HG02973 (cell line): ENCODE measurements around the gene TRPM2.
"Not testable (repeated sequence)": the region's sequence is repeated elsewhere in the genome, so short reads cannot be mapped to it uniquely, and the experiment has no call there.

Experiments
- ATAC-seq: cut with Tn5 transposase; IDR thresholded peaks from one replicate; pipeline ENCODE4 v1.9.1; 2021; ENCODE audit warnings: moderate library complexity; ENCODE audit not compliant: unreplicated experiment

The TRPM2 gene

GRCh38 chr21:44333509-44334328, 19.7 kb upstream of the TRPM2 start:
- no peak for ATAC-seq

DNA sequence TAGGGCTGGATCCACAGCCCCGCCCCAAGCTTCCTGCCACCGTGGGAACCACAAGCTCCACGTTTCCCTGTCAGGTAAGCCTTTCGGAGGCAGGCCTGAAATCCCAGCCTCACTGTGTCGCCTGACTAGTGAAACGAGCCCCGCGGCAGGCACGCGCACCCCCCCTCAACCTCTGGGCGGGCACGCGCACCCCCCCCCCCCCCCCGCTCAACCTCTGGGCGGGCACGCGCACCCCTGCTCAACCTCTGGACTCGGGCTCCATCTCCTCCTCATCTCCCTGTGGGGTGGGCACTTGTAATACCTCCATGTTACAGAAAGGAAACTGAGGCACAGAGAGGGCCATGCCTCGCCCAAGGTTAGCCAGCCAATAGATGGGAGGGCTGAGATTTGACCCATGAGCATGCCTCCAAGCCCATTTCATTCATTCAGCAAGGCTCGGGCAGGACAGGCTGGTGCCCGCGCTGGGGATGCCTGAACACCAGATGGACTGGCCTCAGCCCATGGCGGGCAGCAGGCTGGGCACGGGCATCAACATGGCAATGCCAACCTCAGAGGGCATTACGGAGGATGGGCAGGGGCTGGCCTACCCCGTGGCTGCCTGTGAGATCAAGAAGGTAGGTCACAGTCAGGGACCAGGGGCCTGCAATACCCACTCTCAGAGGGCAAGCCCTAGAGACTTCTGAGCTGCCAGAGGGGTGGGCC, 18.9 kb upstream of the TRPM2 start:
- no peak for ATAC-seq

DNA sequence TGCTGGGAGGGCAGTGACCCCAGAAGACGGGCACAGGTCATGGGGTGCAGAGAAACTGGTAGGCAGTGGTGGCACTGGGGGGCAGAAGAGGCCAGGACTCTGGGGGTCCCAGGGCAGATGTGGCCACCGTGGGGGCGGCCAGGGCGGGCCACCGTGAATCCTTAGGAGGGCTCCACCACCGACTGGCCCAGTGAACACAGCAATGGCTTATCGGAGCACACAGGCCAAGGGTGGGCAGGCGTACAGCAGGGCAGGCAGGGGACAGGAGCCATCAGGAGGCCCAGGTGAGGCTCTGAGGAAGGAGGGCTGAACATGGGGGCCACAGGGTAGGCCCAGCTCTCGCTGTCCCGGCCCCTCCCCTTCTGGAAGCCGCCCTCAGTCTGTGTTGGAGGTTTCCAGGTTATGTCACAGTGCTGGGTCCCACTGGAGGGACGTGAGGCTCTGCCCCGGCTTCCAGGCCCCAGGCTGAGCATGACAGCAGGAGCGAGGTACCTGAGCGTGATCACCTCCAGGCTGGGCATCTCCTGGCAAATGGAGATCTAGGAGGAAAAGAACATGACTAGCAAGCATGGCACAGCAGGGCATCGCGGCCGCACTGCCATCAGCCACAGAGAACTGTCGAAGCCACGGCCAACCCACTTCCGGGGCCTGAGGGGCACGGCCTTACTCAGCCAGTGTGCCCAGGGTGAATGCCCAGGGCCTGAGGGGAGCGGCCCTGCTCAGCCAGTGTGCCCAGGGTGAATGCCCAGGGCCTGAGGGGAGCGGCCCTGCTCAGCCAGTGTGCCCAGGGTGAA, 18.0 kb upstream of the TRPM2 start:
- ATAC-seq: no peak

DNA sequence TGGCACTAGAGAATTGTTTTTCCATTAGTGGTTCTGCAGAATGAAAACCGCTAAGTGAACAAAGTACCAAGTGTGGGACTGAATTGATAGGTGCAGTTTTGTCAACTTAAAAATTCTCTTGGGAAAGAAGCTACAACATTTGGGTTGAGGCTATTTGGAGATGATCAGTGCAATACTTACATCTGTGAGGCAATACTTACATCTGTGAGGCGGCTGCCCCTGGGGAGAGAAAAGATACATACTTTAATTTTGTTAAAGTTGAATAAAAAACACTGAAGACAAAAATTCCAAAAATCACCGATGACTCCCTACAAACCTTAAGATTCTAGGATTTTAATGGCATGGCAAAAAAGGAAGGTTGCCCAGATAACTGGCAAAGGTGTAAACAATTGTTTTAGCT, 16.0 kb upstream of the TRPM2 start:
- ATAC-seq: no peak

GRCh38 chr21:44337941-44338895, 15.2 kb upstream of the TRPM2 start:
- no peak for ATAC-seq

DNA sequence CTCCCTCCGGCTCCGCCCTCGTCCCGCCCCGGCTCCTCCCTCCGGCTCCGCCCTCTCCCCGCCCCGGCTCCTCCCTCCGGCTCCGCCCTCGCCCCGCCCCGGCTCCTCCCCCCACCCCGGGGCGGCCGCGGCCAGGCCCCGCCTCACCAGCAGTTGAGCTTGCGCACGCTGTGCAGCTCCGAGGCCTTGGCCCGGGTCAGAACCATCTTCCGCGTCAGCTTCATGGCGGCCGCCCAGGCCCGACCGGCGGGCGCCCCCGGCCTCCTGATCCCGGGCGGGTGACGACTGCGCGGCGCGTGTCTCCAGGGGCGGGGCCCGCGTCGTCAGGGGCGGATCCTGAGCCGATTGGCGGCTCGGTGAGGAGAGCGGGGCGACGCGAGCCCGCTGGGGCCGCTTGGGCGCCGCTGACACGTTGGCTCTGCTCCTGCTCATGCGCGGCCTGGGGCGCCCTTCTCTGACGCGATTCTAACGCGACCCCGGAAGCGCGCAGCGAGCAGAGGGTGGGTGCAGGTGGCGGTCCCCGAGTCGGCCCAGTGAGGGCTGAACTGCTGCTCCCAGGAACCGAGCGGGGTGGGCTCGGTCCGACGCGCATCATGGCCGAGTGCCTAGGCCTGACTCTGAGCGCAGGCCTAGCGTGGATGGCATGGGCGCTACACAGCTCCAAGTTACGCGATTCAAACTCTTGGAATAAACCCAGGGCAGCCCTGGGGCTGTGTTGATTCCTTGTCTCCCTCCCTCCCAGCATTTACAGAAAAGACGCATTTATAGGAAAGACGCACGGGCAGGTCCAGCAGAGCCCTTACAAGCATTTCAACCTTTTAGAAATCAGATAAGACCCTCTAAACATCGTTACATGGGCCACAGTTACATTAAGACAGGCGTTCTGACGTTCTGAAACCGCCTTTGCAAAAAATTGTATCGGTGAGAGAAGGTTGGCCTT, 14.2 kb upstream of the TRPM2 start, which contains the start of gene CFAP410:
CFAP410 (minus strand) TSS at position 420 of the 940 bp plus-strand sequence; CDS start at position 224, 196 bp downstream.
- ATAC-seq: peak; percentile 77

- ATAC-seq: not testable (repeated sequence)
Measured at GRCh38 chr21:44341726-44342458, 11.5 kb upstream of the TRPM2 start.

- ATAC-seq: not testable (repeated sequence)
Measured at GRCh38 chr21:44342981-44343380, 10.4 kb upstream of the TRPM2 start.

- no peak for ATAC-seq
Measured at GRCh38 chr21:44344541-44345183, 8.8 kb upstream of the TRPM2 start.

DNA sequence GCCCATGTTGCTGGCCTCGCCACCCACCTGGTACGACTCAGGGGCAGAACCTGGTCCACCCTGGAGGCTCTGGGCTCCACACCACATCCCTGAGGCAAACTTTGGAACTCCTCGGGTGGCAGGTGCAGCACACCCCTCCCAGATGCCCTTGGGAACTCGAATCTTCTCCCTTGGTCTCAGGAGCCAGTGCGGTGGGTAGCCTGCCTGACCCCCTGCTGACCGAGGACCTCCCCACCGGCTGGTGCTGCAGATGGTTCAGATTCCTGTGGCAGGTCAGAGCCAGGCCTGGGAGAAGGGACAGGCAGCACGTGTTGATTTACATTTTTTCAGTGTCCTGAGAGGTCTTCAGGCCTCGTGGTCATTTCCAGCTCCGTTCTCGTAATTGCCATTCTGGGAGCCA, 7.9 kb upstream of the TRPM2 start:
- ATAC-seq: no peak

DNA sequence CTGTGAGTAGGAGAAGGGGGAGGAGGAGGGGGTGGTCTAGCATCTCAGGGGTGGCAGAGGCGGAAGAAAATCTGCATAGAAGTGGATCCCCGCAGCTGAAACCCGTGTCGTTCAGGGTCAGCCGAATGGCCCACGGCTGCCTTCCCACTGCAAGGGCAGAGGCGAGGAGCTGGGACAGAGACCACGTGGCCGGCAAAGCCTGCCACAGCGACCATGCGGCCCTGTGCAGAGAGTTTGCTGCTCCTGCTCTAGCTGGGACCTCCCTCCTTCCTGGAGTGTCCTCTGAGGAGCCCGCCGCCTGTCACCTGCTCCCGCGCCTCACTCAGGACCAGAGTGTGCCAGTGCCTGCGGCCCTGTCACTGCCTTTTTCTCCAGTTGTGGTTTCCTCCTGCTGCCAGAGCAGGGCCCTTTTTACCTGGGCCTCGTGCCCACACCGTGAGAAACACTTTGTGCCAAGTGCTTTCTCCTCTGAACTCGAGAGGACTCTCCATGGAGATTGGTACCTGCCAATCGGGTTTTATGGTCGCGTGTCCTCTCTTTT, 5.4 kb upstream of the TRPM2 start:
- no peak for ATAC-seq

DNA sequence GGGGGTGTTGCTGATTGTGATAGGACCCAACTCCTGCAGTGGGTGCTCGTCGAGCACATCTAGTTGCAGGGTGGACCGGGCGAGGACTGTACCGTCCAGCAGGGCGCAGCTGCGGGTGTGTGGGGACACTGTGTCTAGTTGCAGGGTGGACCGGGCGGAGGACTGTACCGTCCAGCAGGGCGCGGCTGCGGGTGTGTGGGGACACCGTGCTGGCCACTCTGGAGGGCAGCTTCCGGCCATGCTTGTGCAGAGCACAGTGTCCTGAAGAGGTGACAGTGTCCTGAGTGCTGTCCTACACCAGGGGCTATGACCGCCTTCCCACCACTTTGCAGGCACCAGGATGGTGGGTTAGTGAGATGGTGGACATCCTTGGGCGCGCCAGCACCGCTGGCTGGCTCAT, 4.6 kb upstream of the TRPM2 start:
- ATAC-seq: no peak

GRCh38 chr21:44349416-44349846, 4.0 kb upstream of the TRPM2 start:
- ATAC-seq: no peak

DNA sequence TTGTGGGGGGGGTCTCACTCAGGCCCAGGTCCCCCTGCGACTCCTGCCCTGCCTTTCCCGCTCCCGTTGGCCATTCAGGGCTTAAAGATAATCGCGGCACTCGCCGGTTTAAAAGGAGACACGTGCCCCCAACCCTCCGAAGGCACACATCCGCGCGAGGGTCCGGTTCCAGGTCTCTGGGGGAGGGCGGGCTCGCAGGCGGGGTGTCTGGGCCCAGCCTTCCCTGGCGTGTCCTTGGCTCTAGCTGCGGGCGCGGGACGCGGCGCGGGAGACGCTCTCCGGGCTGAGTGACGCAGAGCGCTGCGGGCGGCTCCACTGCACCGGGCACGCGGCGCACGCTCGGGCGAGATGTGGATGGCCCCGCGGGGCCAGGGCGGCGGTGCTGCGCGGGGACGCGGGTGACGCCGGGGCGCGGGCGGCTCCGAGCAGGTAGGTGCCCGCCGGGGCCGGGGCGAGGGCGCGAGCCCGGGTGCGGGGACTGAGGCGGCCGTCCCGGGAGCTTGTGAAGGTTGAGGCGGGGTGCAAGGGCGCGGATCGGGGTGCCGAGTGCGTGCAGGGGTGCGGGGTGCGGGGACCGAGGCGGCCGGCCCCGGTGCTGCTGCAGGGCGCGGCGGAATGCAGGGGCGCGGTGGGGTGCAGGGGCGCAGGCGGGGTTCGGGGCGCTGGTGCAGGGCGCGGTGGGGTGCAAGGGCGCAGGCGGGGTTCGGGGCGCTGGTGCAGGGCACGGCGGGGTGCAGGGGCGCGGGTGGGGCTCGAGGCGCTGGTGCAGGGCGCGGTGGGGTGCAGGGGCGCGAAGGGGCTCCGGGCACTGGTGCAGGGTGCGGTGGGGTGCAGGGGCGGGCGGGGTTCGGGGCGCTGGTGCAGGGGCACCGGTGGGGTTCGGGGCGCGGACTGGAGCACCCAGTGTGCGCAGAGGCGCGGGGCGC, 3.3 kb upstream of the TRPM2 start:
- no peak for ATAC-seq

DNA sequence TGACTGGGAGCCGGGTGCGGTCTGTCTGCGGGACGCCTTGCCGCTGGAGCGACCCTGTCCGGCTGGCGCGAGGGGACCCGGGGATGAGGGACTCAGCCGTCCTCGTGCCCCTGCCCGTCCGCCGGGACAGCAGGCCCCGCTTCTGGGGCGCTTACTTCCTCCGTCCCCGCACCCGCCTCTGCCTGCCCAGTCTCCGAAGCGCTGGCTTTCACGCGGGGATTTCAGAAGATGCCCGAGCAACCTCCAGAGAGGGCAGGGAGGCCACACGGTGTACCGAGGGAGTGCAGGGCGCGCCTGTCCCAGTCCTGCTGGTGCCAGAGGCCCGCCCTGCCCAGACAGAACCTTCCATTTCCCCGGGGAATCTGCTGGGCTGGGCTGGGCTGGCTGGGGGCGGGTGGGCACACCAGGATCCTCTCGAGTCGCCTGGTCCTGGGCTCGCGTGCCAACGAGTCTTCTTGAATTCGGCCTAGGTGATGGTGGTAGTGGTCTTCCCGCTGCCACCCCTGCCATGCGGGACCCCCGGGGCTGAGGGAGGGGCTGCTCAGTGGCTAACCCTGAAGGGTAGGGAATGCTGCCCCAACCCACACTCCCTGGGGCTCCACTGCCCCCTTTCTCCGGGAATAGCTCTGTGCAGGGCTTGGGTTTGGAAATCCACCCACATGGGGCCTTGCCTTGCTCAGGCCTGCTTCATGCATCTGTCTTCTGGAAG, 2.5 kb upstream of the TRPM2 start:
- no peak for ATAC-seq
